Testis (tissue), 2 donors: Measurements from ENCODE around the gene PSMB2.

Source experiments
- CTCF ChIP-seq, 3 experiments: fragments of 450-650 bp in 2 of 3; fragments of 200-600 bp in 1 of 3; sonication (generic) in 1 of 3; IDR thresholded peaks; one replicate each; pipeline ENCODE4 v1.5.1; 2016 to 2019; ENCODE audit warnings: antibody characterized with exemption in 3 of 3, mild to moderate bottlenecking in 2 of 3, moderate library complexity in 1 of 3
- POLR2A ChIP-seq: fragments of 450-650 bp; IDR thresholded peaks from one replicate; pipeline ENCODE4 v1.6.1; 2017; ENCODE audit warnings: antibody characterized with exemption, mild to moderate bottlenecking, moderate library complexity

GRCh38 chr1:35646043-35646442, 4.7 kb upstream of the PSMB2 start:
- TF ChIP-seq CTCF (IDR thresholded peaks at IDR 0.05) = no peak
- TF ChIP-seq POLR2A = no peak
